Measurements from ENCODE around the gene CDK4. TPM values are rescaled to one million over a fixed set of nuclear protein-coding genes. Genes with fewer than 3 reads are reported as not detected.

The CDK4 gene
- total RNA-seq, 4 donors from 2014 or later: 79.1 to 156 (median 99.0) TPM

GRCh38 chr12:57757771-57758170 is 5.7 kb upstream of the CDK4 start:
- TF ChIP-seq, protein P1, sequence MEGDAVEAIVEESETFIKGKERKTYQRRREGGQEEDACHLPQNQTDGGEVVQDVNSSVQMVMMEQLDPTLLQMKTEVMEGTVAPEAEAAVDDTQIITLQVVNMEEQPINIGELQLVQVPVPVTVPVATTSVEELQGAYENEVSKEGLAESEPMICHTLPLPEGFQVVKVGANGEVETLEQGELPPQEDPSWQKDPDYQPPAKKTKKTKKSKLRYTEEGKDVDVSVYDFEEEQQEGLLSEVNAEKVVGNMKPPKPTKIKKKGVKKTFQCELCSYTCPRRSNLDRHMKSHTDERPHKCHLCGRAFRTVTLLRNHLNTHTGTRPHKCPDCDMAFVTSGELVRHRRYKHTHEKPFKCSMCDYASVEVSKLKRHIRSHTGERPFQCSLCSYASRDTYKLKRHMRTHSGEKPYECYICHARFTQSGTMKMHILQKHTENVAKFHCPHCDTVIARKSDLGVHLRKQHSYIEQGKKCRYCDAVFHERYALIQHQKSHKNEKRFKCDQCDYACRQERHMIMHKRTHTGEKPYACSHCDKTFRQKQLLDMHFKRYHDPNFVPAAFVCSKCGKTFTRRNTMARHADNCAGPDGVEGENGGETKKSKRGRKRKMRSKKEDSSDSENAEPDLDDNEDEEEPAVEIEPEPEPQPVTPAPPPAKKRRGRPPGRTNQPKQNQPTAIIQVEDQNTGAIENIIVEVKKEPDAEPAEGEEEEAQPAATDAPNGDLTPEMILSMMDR (IDR thresholded peaks at IDR 0.05): no peak
- TF ChIP-seq POLR2A (IDR thresholded peaks at IDR 0.05) (no peak), EP300 (IDR thresholded peaks at IDR 0.05) (no peak)
- H3K4me3 ChIP-seq: no peak overlapping the region
- no peak for DNase-seq (ENCODE audit: low spot score in 2 of 2)
- peaks cover 0 to 34% (median 13%) of the 10 kb centered on the region in 4 donors for H3K4me1 ChIP-seq
- no peak overlapping the region for H3K27ac ChIP-seq
- H3K27me3 ChIP-seq: peaks cover 0 to 3% of the 10 kb centered on the region in 2 donors
- 88 to 89% methylated on average over 4 of the region's 4 CpGs for WGBS, 2 donors
- H3K9me3 ChIP-seq: no peaks in the 10 kb centered on the region
- H3K36me3 ChIP-seq: peaks cover 0 to 32% (median 6%) of the 10 kb centered on the region in 3 donors

DNA sequence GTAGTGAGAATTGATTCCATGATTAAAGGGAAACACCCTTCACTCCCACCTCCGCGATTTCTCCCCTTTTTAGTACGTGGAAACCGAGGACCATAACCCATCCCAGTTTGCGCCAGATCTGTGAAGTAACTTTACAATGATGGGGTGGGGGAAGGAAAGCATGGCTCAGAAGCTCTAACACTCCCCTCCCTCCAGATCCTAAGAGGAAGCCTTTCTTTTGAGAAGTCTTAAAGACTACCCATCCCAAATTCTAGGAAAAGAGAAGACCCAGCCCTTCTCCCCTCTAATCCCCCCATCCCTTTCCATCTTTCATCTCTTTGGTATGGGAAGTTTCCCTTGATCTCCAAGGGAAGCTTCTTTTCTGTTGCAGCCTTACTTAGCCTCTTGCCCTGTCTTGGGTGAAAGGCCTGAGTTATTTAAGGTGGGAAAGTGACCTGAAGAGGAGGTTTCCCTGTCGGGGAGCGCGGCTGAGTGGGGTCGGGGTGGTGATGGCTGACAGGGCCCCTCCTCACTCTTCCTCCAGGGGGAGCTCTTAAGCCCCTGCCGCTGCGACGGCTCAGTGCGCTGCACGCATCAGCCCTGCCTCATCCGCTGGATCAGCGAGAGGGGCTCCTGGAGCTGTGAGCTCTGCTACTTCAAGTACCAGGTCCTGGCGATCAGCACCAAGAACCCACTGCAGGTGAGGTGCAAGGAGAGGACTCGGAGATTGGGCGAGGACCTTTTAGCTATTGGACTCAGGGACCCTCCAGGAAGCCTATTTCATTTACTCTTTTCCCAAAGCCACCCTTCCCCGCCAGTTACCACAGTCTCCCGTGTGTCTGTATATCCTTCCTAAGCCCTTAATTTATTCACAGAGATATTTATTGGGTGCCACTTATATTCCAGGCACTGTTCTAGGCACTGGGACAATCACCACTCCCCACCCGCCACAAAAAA is 4.6 kb upstream of the CDK4 start:
- H3K27ac ChIP-seq: peak overlapping the region in 2 of 4 donors; percentile 58 to 86
- DNase-seq (ENCODE audit: low spot score in 2 of 2): no peak
- H3K4me3 ChIP-seq: peak overlapping the region; percentile 57 to 90 (median 70)
- WGBS, 2 donors: 46 to 47% methylated on average over 22 of the region's 22 CpGs
- TF ChIP-seq, protein P1 (IDR thresholded peaks at IDR 0.05): peak; percentile 37 to 59 (median 46)
- TF ChIP-seq EP300 (IDR thresholded peaks at IDR 0.05): no peak
- H3K9me3 ChIP-seq: no peaks in the 10 kb centered on the region
- H3K27me3 ChIP-seq: no peaks in the 10 kb centered on the region
- peaks cover 0 to 32% (median 6%) of the 10 kb centered on the region in 3 donors for H3K36me3 ChIP-seq
- H3K4me1 ChIP-seq: peaks cover 0 to 36% (median 13%) of the 10 kb centered on the region in 4 donors

GRCh38 chr12:57755454-57756372 is 3.6 kb upstream of the CDK4 start:
- WGBS, 2 donors: 3 to 16% methylated on average over 4 to 52 of the region's 76 CpGs
- H3K4me1 ChIP-seq: peaks cover 0 to 45% (median 20%) of the 10 kb centered on the region in 4 donors
- no peaks in the 10 kb centered on the region for H3K9me3 ChIP-seq
- peak overlapping the region; percentile 37 to 86 (median 70) for H3K27ac ChIP-seq
- peak overlapping the region; percentile 57 to 90 (median 70) for H3K4me3 ChIP-seq
- no peaks in the 10 kb centered on the region for H3K27me3 ChIP-seq
- no peak for TF ChIP-seq POLR2A (IDR thresholded peaks at IDR 0.05)
- no peak for TF ChIP-seq EP300 (IDR thresholded peaks at IDR 0.05)
- TF ChIP-seq, protein P1 (IDR thresholded peaks at IDR 0.05): no peak
- H3K36me3 ChIP-seq: peaks cover 0 to 30% (median 6%) of the 10 kb centered on the region in 3 donors
- DNase-seq (ENCODE audit: low spot score in 2 of 2): no peak

DNA sequence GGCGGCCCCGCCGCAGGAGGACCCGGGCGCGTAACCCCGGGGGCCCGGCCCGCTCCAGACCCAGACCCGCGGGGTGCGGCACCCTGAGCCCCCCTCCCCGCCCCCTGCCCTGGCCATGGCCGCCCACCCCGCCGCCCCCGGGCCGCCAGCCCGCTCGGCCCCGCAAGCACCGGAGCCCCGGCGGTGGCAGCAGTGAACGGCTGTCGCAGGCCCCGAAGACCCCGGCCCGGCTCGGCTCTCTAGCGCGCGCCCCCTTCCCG is 3.0 kb upstream of the CDK4 start:
- no peak for TF ChIP-seq POLR2A (IDR thresholded peaks at IDR 0.05)
- TF ChIP-seq, protein P1 (IDR thresholded peaks at IDR 0.05): no peak
- TF ChIP-seq EP300 (IDR thresholded peaks at IDR 0.05): no peak
- H3K4me3 ChIP-seq: peak overlapping the region; percentile 57 to 90 (median 70)
- H3K4me1 ChIP-seq: peaks cover 0 to 51% (median 20%) of the 10 kb centered on the region in 4 donors
- no peak for DNase-seq (ENCODE audit: low spot score in 2 of 2)
- H3K27me3 ChIP-seq: no peaks in the 10 kb centered on the region
- H3K36me3 ChIP-seq: peaks cover 0 to 36% (median 6%) of the 10 kb centered on the region in 3 donors
- no peaks in the 10 kb centered on the region for H3K9me3 ChIP-seq
- no CpG with 5 or more reads among the region's 34 CpGs for WGBS, 2 donors
- H3K27ac ChIP-seq: peak overlapping the region; percentile 37 to 86 (median 70)

Data from tibial nerve (tissue), 4 donors.